Skeletal muscle tissue (tissue), 4 donors: ENCODE measurements around the gene GHDC. TPM values are rescaled to one million over a fixed set of nuclear protein-coding genes. Genes with fewer than 3 reads are reported as not detected.

Source experiments
- H3K27ac ChIP-seq: one replicate; pipeline ENCODE4 v1.7.0; 2013; ENCODE audit warnings: mild to moderate bottlenecking, low read depth, low read length, inconsistent platforms
- H3K27me3 ChIP-seq, 3 donors: one replicate each; pipeline ENCODE4 v1.7.0; 2013; ENCODE audit warnings: low read length in 3 of 3; ENCODE audit not compliant: control insufficient read depth in 3 of 3, insufficient read depth in 3 of 3
- H3K36me3 ChIP-seq, 3 donors: one replicate each; pipeline ENCODE4 v1.7.0; 2013; ENCODE audit warnings: low read length in 3 of 3; ENCODE audit not compliant: control insufficient read depth in 3 of 3, insufficient read depth in 3 of 3
- H3K4me1 ChIP-seq, 3 donors: one replicate each; pipeline ENCODE4 v1.7.0; 2013; ENCODE audit warnings: low read length in 3 of 3, mild to moderate bottlenecking in 3 of 3; ENCODE audit not compliant: control insufficient read depth in 3 of 3, insufficient read depth in 3 of 3
- H3K4me3 ChIP-seq, 3 donors: one replicate each; pipeline ENCODE4 v1.7.0; 2013; ENCODE audit warnings: low read length in 3 of 3
- H3K9ac ChIP-seq, 3 donors: one replicate each; pipeline ENCODE4 v1.7.0; 2013; ENCODE audit warnings: low read length in 3 of 3, mild to moderate bottlenecking in 3 of 3, moderate library complexity in 2 of 3, low read depth in 1 of 3
- H3K9me3 ChIP-seq, 3 donors: one replicate each; pipeline ENCODE4 v1.7.0; 2013; ENCODE audit warnings: low read length in 3 of 3; ENCODE audit not compliant: control insufficient read depth in 3 of 3
- total RNA-seq: library from RNA; depleted of rRNA; stranded (reverse); fragments of >200 nt; gene quantifications from one replicate; pipeline ENCODE4 v1.2.3, GENCODE V29; 2014
- donor health status: Osteomylitis.

GHDC gene
- total RNA-seq, 1 donor from 2014 or later, result 7.3 TPM

GRCh38 chr17:42184713-42185620 lies 9.3 kb downstream of the GHDC start, which contains the start of gene HCRT:
Gene HCRT, minus strand, starts transcription at chr17:42185452. Its CDS starts 87 bp downstream, at chr17:42185365.
- Histone ChIP-seq H3K9ac (peak within 1 kb of the TSS in 1 of 3 donors; percentile 60), H3K27ac (peak within 1 kb of the TSS; percentile 7), H3K27me3 (peaks cover 18 to 24% (median 21%) of the 10 kb centered on the region in 3 donors), H3K36me3 (no peaks in the 10 kb centered on the region), H3K4me1 (peaks cover 9 to 30% (median 18%) of the 10 kb centered on the region in 3 donors), H3K9me3 (no peaks in the 10 kb centered on the region), H3K4me3 (peak within 1 kb of the TSS; percentile 30 to 77 (median 63))

DNA sequence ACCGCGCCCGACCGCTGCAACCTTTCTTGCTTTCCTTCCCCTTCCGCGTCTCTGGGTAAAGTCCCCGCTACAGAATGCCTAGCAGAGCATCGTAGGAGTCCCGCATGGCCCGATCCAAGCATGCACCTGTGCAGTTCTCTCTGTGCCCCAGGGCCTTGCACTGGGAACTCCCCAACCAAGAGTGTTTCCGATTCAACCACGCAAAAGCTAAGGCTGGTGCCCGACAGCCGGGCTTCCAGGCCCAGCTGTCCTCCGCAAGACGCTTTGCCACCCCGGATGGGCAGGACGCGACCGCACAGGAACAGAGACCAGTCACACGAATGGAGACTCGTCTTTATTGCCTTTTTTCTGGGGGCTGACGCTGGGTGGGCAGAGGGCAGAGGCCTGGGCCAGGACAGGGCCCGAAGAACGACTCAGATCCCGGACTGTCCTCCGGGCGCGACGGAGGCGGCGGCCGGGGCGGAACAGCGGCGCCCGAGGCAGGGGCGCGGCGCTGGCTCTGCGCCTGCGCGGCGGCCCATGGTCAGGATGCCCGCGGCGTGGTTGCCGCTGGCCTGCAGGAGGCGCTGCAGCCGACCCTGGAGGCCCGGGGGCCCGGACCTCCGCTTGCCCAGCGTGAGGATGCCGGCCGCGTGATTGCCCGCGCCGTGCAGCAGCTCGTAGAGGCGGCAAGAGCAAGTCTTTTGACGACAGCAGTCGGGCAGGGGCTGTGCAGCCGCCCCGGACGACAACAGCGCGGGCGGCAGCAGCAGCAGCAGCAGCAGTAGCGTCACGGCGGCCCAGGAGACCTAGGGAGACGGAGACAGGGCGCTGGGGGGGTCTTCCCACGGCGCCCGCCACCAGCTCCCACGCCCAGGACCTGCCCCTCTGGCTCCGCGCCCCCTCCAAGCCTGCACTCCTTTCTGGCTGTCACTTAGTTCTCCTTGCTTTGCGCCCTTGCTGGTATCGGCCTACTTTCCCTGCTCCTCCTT lies 10.3 kb downstream of the GHDC start:
- H3K27ac ChIP-seq, result peak overlapping the region; percentile 7
- no peaks in the 10 kb centered on the region for H3K36me3 ChIP-seq
- peaks cover 18 to 34% (median 24%) of the 10 kb centered on the region in 3 donors for H3K27me3 ChIP-seq
- H3K9ac ChIP-seq, result peak overlapping the region in 2 of 3 donors; percentile 54 to 81
- H3K4me1 ChIP-seq, result peaks cover 9 to 30% (median 18%) of the 10 kb centered on the region in 3 donors
- no peaks in the 10 kb centered on the region for H3K9me3 ChIP-seq
- peak overlapping the region; percentile 54 to 77 (median 63) for H3K4me3 ChIP-seq

DNA sequence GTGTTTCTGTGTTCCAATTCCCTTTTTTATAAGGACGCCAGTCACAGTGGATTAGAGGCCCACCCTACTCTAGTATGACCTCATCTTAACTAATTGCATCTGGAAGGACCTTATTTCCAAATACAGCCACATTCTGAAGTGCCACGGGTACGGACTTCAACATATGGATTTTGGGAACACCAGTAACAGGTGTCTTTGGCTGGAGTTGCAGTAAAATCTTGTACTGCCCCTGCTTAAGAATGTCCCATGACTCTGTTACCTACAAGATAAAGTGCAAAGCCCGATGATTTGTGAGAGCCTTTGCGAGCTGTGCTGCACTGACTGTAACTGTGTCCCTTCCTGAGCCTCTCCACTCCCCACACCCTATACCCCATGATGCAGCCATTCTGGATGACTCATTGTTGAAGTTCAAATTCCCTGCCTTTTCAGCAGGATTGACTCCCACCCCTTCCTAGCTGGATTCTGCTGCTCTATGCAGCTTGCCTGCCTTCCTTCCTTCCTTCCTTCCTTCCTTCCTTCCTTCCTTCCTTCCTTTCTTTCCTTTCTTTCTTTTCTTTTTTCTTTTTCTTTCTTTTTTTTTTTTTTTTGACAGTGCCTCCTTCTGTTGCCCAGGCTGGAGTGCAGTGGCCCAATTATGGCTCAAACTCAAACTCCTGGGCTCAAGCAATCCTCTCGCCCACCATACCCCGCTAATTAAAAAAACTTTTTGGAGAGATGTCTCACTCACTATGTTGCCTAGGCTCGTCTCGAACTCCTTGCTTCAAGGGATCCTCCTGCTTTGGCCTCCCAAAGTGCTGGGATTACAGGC lies 11.2 kb downstream of the GHDC start:
- H3K27ac ChIP-seq, result no peak overlapping the region
- peak overlapping the region; percentile 54 to 77 (median 63) for H3K4me3 ChIP-seq

GRCh38 chr17:42181851-42182207 lies 12.5 kb downstream of the GHDC start:
- Histone ChIP-seq H3K4me3 (no peak overlapping the region), H3K9ac (no peak overlapping the region), H3K27me3 (peaks cover 21 to 44% (median 26%) of the 10 kb centered on the region in 3 donors), H3K4me1 (peaks cover 9 to 30% (median 18%) of the 10 kb centered on the region in 3 donors), H3K27ac (no peak overlapping the region), H3K9me3 (no peaks in the 10 kb centered on the region), H3K36me3 (no peaks in the 10 kb centered on the region)

More for the DNA sequence above, 11.2 kb downstream of the GHDC start:
- H3K4me1 ChIP-seq, result peaks cover 9 to 30% (median 18%) of the 10 kb centered on the region in 3 donors
- peaks cover 21 to 41% (median 26%) of the 10 kb centered on the region in 3 donors for H3K27me3 ChIP-seq
- H3K36me3 ChIP-seq, result no peaks in the 10 kb centered on the region
- peak overlapping the region in 1 of 3 donors; percentile 81 for H3K9ac ChIP-seq
- H3K9me3 ChIP-seq, result no peaks in the 10 kb centered on the region

- H3K27me3 ChIP-seq, result peaks cover 21 to 44% (median 26%) of the 10 kb centered on the region in 3 donors
- peaks cover 9 to 30% (median 18%) of the 10 kb centered on the region in 3 donors for H3K4me1 ChIP-seq
- peak within 1 kb of the TSS in 2 of 3 donors; percentile 27 to 29 for H3K4me3 ChIP-seq
- no peak within 1 kb of the TSS for H3K27ac ChIP-seq
- H3K9ac ChIP-seq, result no peak within 1 kb of the TSS
- no peaks in the 10 kb centered on the region for H3K9me3 ChIP-seq
- H3K36me3 ChIP-seq, result no peaks in the 10 kb centered on the region
Observed at GRCh38 chr17:42180922-42181850, 13.1 kb downstream of the GHDC start, which contains the start of gene KCNH4. Gene KCNH4, minus strand, starts transcription at chr17:42181142. Its CDS starts 197 bp downstream, at chr17:42180945.

DNA sequence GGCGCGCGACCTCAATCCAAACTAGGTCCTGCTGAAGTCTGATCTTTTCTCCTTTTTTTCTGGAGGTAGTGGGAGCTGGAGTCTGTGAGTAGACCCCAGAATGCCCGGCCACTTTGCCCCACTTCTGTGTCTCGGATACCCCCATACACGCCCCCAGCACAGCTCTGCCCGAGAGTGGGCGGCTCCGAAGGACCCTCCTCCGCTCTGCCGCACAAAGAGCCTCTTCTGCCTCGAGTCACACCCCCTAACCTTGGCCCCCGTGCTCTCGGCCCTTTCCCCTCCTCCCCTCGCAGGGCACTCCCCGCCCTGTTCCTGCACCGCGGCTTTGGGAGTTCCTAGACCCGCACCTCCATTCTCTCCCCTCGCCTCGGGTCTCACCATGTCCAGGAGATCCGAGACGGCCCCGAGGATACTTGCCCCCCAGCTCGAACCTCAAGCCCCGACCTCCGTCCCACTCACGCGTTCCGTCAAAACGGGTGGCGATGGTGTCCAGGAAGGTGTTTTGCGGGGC lies 13.8 kb downstream of the GHDC start:
- H3K27ac ChIP-seq, result no peak overlapping the region
- H3K9me3 ChIP-seq, result no peaks in the 10 kb centered on the region
- H3K4me1 ChIP-seq, result peaks cover 9 to 30% (median 18%) of the 10 kb centered on the region in 3 donors
- no peaks in the 10 kb centered on the region for H3K36me3 ChIP-seq
- H3K27me3 ChIP-seq, result peaks cover 21 to 46% (median 26%) of the 10 kb centered on the region in 3 donors
- H3K9ac ChIP-seq, result no peak overlapping the region
- H3K4me3 ChIP-seq, result no peak overlapping the region

DNA sequence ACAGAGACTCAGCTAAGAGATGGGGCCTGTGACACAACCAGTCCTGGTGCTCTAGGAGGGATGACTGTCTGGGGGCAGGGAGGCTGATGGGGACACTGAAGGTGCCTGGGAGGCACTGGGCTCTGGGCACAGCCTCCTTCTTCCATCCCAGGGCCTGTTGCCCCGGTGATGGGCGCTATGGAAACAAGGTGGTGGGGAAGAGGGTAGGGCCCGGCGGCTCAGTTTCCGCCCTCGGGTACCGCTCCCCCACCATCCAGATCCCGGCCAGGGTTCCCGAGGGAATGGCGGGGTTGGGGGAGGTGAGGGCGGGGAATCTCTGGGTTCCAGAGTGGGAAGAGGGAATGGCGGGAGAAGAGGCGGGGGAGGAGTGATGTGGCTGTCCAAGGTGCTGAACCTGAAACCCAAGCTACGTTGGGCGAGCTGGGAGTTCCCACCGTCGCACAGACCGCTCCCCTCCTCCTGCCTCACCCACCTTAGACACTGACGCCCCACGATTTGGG lies 14.3 kb downstream of the GHDC start:
- H3K9me3 ChIP-seq, result no peaks in the 10 kb centered on the region
- no peaks in the 10 kb centered on the region for H3K36me3 ChIP-seq
- no peak overlapping the region for H3K4me3 ChIP-seq
- H3K9ac ChIP-seq, result no peak overlapping the region
- no peak overlapping the region for H3K27ac ChIP-seq
- H3K27me3 ChIP-seq, result peaks cover 21 to 46% (median 26%) of the 10 kb centered on the region in 3 donors
- peaks cover 8 to 27% (median 14%) of the 10 kb centered on the region in 3 donors for H3K4me1 ChIP-seq

DNA sequence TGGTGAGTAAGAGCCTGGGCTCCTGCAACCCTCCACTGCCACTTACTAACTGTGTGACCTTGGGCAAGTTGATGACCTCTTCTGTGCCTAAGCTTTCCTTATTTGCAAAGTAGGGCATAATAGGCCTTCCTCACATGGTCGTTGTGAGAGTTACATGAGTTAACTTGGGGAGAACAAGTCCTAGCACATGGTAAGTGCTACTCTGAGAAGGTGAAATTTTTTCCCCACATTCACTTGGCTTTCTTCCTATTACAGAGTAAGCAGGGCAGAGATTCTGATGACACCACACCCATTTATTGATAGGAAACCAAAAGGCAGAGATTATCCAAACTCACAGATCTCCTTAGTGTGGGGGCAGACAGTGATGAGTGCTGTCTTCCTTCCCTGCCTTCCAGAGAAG lies 15.0 kb downstream of the GHDC start:
- Histone ChIP-seq H3K9me3 (no peaks in the 10 kb centered on the region), H3K4me1 (peaks cover 7 to 21% (median 10%) of the 10 kb centered on the region in 3 donors), H3K36me3 (no peaks in the 10 kb centered on the region), H3K27me3 (peaks cover 21 to 46% (median 26%) of the 10 kb centered on the region in 3 donors), H3K27ac (no peak overlapping the region), H3K4me3 (no peak overlapping the region), H3K9ac (no peak overlapping the region)
